NOMO-1 treated with dmso at 0.1 percent for 144 hours (cell line): ENCODE data around the gene CTU1.
"Not testable (repeated sequence)": the region's sequence is repeated elsewhere in the genome, so short reads cannot be mapped to it uniquely, and the experiment has no call there.

Source experiments
- DNase-seq: peaks from one replicate; lab custom pipeline; 2025; ENCODE audit not compliant: unreplicated experiment; lab: John Stamatoyannopoulos, UW

CTU1 gene

GRCh38 chr19:51108066-51108804 lies at the start of gene CTU1:
Gene CTU1, minus strand, starts transcription at chr19:51108409. Its CDS starts 3,840 bp downstream, at chr19:51104569.
- DNase-seq, result peak; percentile 99

DNA sequence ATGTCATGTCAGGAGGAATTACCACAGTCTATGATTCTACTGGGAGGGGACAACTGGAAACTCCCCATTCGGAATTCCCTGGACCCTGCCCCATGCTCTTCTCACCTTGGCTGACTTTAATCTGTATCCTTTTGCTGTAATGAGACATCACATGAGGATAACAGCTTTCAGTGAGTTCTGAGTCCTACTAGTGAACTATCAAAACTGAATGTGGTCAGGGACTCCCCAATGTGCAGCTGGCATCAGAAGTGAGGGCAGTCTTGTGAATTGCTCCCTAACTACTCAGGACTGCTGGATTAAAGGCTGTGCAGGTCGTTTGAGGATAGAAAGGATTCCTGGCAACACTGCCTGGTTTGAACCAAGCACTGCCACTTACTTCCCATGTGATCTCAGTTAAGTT lies 49.1 kb upstream of the CTU1 start:
- no peak for DNase-seq

- no peak for DNase-seq
These were observed 48.5 kb upstream of the CTU1 start for GRCh38 chr19:51156710-51157109.

DNA sequence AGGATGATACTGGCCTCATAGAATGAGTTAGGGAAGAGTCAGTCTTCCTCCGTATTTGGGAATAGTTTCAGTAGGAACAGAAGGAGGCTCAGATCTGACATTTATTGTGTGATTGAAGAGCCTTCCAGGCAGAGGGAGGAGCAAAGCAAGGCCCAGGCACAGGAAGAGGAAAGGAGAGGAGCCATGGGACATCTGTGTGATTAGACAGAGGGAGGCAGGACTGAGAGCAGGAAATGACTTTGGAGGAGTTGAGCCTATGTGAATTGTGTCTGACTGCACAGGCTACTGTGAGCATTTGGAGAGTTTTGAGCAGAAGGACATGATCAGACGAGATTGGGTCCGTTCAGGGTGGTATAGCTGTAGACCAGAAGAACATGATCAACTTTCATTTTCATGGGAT lies 42.4 kb upstream of the CTU1 start:
- no peak for DNase-seq

DNA sequence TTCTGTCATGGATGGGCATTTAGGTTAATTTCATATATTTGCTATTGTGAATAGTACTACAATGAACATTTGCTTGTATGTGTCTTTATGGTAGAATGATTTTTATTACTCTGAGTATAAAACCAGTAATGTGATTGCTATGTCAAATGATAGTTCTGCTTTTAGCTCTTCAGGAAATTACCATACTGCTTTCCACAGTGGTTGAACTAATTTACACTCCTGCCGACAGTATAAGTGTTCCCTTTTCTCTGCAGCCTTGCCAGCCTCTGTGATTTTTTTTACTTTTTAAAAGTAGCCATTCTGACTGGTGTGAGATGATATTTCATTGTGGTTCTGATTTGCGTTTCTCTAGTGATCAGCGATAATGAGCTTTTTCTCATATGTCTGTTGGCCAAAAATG lies 40.4 kb upstream of the CTU1 start:
- peak; percentile 39 for DNase-seq

DNA sequence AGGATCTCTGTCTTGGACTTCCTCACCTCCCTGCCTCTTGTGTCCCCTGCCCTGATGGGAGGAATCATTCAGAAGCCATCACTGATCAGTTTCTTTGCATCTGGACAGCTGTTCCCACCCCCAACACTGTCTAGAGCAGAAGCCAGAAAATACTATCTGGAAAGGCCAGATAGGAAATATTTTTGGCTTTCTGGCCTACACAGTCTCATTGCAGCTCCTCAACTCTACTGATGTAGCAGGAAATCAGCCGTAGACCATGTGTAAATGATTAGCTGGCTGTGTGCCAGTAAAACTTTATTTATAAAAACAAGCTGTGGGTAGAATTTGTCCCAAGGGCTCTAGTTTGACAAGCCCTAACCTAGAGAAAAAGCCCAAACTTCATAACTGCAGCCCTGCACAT lies 39.5 kb upstream of the CTU1 start:
- no peak for DNase-seq

DNA sequence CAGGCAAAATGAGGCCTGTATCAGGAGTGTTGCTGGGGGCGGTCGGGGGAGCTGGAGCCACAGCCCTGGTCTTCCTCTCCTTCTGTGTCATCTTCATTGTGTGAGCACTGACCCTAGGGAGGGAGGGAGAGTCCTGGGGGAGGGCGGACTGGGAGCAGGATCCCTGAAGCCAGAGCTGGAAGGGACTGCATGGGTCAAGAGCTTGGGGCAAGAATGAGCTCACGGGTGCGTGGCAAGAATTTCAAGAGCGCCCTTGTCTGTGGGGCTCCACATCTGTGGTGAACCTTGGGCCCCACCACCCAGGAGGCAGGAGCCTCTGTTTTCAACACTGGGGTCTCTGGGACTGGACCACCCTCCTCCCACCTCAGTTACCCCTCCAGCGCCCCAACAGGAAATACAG lies 38.5 kb upstream of the CTU1 start:
- no peak for DNase-seq

- DNase-seq, result no peak
These were observed 37.8 kb upstream of the CTU1 start for GRCh38 chr19:51145916-51146493.

GRCh38 chr19:51144482-51145045 lies 36.4 kb upstream of the CTU1 start:
- no peak for DNase-seq

GRCh38 chr19:51143486-51143885 lies 35.3 kb upstream of the CTU1 start:
- no peak for DNase-seq

- not testable (repeated sequence) for DNase-seq
These were observed 34.7 kb upstream of the CTU1 start for GRCh38 chr19:51142809-51143475.

GRCh38 chr19:51142119-51142518 lies 33.9 kb upstream of the CTU1 start, which contains the start of gene SIGLEC7:
Gene SIGLEC7, plus strand, starts transcription at chr19:51142301. Its CDS starts 69 bp downstream, at chr19:51142370.
- peak; percentile 11 for DNase-seq

GRCh38 chr19:51141181-51141580 lies 33.0 kb upstream of the CTU1 start:
- DNase-seq, result no peak

DNA sequence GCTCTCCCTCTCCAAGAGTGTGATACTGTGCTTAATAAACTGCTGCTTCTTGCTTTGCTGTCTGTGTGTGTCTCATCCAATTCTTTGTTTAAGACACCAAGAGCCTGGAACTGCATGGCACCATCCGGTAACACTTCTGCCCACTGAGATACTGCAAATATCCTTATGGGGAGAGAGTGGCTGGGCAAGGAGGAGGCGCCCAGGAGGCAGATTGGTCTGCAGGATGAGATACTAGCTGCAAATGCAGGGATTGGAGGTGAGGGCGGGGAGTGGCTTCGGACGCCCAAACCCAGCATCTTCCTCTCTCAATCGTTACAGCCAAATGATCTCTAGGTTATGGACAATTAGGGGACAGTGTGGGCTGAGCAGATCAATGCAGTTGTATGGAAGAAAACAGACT lies 32.2 kb upstream of the CTU1 start:
- DNase-seq, result no peak

- peak; percentile 70 for DNase-seq
These were observed 31.2 kb upstream of the CTU1 start for GRCh38 chr19:51139299-51140014.

GRCh38 chr19:51138549-51138979 lies 30.4 kb upstream of the CTU1 start:
- DNase-seq, result peak; percentile 71

- no peak for DNase-seq
These were observed 29.7 kb upstream of the CTU1 start for GRCh38 chr19:51137792-51138425.

GRCh38 chr19:51136851-51137551 lies 28.8 kb upstream of the CTU1 start:
- DNase-seq, result peak; percentile 88

DNA sequence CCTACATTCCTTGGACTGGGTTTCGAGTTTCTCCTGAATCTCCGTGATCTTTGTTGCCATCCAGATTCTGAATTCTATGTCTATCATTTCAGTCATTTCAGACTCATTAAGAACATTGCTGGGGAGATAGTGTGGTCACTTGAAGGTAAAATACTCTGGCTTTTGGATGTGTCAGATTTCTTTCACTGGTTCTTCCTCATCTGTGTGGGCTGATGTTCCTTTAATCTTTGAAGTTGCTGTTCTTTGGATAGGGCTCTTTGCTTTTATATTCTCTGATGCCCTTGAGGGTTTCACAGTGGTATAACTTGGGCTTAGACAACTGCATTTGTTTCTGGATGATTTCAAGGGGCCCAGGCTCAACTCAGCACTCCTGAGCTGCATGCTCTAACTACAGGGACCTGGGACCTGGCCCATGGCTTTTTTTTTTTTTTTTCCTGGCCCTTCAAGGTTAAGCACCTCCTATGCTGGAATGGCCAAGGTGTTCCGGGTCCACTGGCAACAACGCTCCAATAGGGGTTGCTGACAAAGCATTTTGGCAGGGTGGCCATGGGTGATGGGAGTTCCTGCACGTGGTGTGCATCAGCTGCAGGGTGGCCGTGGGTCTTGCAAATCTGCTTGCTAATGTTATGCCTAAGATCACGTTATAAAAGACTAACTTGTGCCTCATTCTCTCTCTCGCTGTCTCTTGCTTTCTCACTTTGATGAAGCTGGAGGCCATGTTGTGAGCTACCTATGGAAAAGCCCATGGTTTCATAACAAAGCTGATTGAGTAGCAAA lies 28.0 kb upstream of the CTU1 start:
- DNase-seq, result no peak
